ENCODE data around the gene CNTN5.

Gene CNTN5

DNA sequence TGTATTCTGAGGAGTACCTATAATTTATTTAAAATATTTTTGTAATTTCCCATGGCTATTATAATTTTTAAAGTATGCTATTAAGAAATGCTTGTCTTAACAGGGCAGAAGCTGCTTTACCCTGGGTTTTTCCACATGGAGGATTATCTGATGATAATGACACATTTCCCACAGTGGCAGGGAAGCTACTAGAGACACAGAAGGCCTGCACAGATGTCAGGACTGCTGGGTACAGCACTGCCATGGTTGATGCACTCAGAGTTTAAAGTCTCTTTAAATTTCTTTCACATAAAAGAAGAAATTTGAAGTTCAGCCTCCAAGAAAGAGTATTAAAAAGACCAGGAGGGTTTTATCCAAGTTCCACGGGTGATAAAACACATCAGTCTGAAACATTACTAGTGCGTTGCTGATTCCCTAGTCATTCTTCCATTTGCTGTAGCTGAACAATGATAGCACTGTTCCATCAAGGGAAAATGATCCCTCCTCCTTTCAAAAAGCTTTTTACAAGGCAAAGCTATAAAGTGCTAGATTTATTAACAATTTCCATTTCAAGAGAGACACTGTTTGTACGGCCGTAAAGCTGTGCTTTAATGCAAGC is 363.0 kb downstream of the CNTN5 start:
- Histone ChIP-seq H3K36me3 (replicated peaks) (no peaks in the 10 kb centered on the region), H3K27me3 (replicated peaks) (no peaks in the 10 kb centered on the region), H3K27ac (no peak overlapping the region), H3K4me3 (ENCODE audit: low read depth, low read length) (no peak overlapping the region)
- TF ChIP-seq, protein P1, sequence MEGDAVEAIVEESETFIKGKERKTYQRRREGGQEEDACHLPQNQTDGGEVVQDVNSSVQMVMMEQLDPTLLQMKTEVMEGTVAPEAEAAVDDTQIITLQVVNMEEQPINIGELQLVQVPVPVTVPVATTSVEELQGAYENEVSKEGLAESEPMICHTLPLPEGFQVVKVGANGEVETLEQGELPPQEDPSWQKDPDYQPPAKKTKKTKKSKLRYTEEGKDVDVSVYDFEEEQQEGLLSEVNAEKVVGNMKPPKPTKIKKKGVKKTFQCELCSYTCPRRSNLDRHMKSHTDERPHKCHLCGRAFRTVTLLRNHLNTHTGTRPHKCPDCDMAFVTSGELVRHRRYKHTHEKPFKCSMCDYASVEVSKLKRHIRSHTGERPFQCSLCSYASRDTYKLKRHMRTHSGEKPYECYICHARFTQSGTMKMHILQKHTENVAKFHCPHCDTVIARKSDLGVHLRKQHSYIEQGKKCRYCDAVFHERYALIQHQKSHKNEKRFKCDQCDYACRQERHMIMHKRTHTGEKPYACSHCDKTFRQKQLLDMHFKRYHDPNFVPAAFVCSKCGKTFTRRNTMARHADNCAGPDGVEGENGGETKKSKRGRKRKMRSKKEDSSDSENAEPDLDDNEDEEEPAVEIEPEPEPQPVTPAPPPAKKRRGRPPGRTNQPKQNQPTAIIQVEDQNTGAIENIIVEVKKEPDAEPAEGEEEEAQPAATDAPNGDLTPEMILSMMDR (IDR thresholded peaks at IDR 0.05; ENCODE audit: low read depth, low read length, missing control alignments), result no peak
- DNase-seq, result no peak
- in situ Hi-C loops (cut with HindIII; ENCODE audit: low pct_ligation_motif_present, low sequenced_read_pairs), result no loop called here

GRCh38 chr11:99391245-99391644 is 370.5 kb downstream of the CNTN5 start:
- in situ Hi-C loops (cut with HindIII; ENCODE audit: low pct_ligation_motif_present, low sequenced_read_pairs), result no loop called here
- TF ChIP-seq, protein P1 (IDR thresholded peaks at IDR 0.05; ENCODE audit: low read depth, low read length, missing control alignments), result no peak
- no peaks in the 10 kb centered on the region for H3K36me3 ChIP-seq (replicated peaks)

DNA sequence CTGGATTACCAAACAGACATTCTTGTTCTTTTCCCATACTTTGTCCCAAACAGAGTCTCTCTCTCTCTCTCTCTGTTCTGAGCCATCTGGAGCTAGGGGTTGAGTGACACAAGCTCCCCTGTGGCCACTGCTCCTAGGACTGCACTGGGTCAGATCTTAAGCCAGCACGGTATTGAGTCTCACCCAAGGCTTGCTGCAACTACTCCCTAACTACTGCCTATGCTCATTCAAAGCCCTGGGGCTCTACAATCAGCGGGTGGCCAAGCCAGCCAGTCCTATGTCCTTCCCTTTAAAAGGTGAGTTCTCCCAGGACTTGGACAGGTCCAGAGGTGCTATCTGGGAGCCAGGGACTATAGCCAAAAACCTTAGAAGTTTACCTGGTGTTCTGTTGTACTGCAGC is 385.6 kb downstream of the CNTN5 start:
- H3K36me3 ChIP-seq (replicated peaks), result no peaks in the 10 kb centered on the region
- TF ChIP-seq, protein P1 (IDR thresholded peaks at IDR 0.05; ENCODE audit: low read depth, low read length, missing control alignments), result no peak
- in situ Hi-C loops (cut with HindIII; ENCODE audit: low pct_ligation_motif_present, low sequenced_read_pairs), result no loop called here
- DNase-seq, result no peak
- H3K27me3 ChIP-seq (replicated peaks), result no peaks in the 10 kb centered on the region
- H3K27ac ChIP-seq, result no peak overlapping the region
- H3K4me3 ChIP-seq (ENCODE audit: low read depth, low read length), result no peak overlapping the region

More at GRCh38 chr11:99391245-99391644, 370.5 kb downstream of the CNTN5 start:
- H3K4me3 ChIP-seq (ENCODE audit: low read depth, low read length), result no peak overlapping the region
- H3K27ac ChIP-seq, result no peak overlapping the region
- DNase-seq, result no peak
- H3K27me3 ChIP-seq (replicated peaks), result no peaks in the 10 kb centered on the region

GRCh38 chr11:99410636-99411035 is 389.9 kb downstream of the CNTN5 start:
- H3K27me3 ChIP-seq (replicated peaks), result no peaks in the 10 kb centered on the region
- no peaks in the 10 kb centered on the region for H3K36me3 ChIP-seq (replicated peaks)
- in situ Hi-C loops (cut with HindIII; ENCODE audit: low pct_ligation_motif_present, low sequenced_read_pairs), result no loop called here
- no peak overlapping the region for H3K27ac ChIP-seq
- no peak overlapping the region for H3K4me3 ChIP-seq (ENCODE audit: low read depth, low read length)
- TF ChIP-seq, protein P1 (IDR thresholded peaks at IDR 0.05; ENCODE audit: low read depth, low read length, missing control alignments), result no peak
- no peak for DNase-seq

DNA sequence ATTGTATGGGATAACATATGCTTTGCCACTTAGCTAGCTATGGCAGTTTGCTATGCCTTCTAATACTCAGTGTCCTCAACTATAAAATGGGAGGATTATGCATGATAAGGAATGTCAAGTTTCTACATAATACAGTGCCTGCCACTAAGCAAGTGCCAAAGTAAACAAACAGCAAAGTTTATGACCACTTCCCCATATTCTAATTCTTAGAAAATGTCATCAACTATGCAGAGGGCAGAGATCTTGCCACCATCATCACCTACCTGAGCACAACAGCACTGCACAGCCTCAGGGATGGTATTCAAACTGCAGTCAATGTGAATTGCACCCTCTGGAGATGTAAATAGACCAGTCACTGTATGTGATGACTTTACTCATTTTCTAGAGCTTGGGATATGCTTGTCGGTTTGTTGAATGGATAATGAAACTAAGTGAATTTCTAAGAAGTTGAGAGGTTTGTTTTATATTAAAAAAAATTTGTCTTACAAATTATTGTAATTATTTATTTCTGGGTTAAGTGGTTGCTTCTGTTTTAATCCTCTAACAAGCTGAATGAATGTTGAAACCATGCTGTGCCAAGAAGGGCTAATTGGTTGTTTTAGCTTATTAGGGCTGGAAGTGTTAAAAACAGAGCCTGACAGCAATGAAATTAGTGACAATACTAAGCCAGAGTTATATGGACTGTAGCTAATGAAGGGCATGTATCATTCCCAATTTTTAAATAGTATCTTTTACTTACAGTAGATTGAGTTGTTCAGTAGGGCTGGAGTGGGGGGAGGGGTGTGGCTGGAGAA is 398.4 kb downstream of the CNTN5 start:
- H3K36me3 ChIP-seq (replicated peaks), result no peaks in the 10 kb centered on the region
- peak; percentile 31 for DNase-seq
- H3K27ac ChIP-seq, result peak overlapping the region; percentile 49
- H3K27me3 ChIP-seq (replicated peaks), result no peaks in the 10 kb centered on the region
- in situ Hi-C loops (cut with HindIII; ENCODE audit: low pct_ligation_motif_present, low sequenced_read_pairs), result no loop called here
- no peak overlapping the region for H3K4me3 ChIP-seq (ENCODE audit: low read depth, low read length)
- TF ChIP-seq, protein P1 (IDR thresholded peaks at IDR 0.05; ENCODE audit: low read depth, low read length, missing control alignments), result no peak
